Esophagus mucosa (tissue), 1 donor: ENCODE measurements around the gene ACOT7. TPM values are rescaled to one million over a fixed set of nuclear protein-coding genes. Genes with fewer than 3 reads are reported as not detected.

Experiments
- ATAC-seq: fragments of 200-7000 bp; cut with Tn5 transposase; one replicate; pipeline ENCODE4 v1.9.1; 2020
- total RNA-seq: library from RNA; stranded (reverse); gene quantifications from one replicate; pipeline ENCODE4 v1.2.4, GENCODE V29; 2023
- donor health status: DM: yes; HTN: yes; CAD: no.

ACOT7 gene
- total RNA-seq, 1 donor from 2014 or later: 37.2 TPM

DNA sequence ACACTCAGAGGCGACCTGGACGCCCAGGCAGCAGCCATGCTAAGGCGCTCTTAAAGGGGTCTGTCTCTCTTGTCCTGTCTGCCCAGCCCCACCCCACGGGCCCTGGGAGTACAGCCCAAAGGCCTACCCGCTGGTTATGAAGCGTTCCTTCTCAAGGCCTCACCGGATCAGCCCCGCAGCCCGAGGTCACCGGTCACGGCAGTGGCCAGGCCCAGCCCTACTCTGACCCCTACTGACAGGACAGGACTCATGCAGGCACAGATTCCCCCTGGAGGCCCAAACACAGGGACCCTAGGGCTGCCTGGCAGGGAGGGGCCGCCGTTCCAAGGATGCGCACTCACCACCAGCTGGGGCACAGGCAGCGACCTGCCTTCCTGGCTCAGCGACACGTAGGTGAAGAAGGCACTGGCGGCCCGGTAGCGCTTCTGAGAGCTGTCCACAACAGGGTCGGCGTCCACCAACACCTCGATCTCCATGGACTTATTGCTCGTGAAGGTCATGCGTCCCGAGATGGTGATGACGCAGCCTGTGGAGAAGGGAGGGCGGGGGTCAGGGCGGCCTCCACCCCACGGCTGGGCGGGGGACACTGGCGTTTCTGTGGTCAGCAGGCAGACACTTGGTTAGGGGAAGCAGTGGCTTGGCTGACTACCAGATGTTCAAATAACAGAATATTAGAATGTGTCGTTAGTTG lies 112.7 kb downstream of the ACOT7 start:
- peak; percentile 5 for ATAC-seq

DNA sequence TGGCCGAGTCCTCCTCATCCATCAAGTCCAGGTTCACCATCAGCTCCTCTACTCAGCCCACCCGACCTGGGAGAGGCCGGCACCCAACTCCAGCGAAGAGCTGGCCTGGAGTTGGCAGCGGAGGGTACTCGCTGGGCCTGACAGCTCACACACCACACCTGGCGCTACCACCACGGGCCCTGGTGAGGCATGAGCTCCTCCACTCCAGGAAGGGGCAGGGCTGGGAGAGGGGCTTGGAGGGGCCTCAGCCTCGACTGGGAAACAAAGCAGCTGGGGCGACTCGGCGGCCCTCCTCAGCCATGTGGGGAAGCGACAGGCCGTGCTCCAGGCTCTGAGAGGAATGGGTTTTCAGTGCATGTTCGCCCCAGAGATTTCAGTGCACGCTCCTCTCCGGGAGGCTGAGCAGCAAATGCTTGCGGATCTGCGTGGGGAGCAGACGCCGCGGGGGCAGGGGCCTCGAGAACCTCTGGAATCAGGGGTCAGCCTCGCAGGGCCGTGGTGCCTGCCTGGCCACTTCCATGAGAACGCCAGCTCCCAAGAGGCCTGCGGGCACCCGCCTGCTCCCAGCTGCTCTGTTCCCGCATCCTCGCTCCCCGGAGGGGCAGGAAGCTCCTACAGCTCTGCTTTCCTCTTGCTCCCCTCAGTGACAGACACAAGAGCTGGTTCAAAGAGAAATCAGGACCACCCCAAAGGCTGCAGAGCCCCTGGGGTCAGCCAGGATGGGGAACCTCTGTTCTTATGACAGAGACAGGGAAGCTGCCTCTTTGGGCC lies 113.8 kb downstream of the ACOT7 start:
- ATAC-seq: no peak

DNA sequence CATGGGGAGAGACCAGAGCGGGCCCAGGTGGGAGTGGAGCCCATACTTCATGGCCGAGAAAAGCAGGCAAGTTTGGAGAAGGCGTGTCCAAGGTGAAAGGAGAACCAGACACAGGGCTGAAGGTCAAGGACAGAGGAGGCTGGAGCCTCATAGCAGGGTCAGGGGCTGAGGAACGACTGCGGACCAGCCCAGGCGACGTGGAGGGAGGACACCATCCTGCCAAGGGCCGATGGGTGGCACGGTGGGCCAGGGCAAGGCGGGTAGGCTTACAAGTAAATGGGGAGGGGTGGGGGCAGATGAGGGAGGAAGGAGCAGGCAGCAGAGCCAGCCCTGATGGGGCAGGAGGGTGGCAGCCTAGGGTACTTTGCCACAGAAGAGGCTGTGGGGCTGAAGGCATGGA lies 114.5 kb downstream of the ACOT7 start:
- ATAC-seq: no peak

DNA sequence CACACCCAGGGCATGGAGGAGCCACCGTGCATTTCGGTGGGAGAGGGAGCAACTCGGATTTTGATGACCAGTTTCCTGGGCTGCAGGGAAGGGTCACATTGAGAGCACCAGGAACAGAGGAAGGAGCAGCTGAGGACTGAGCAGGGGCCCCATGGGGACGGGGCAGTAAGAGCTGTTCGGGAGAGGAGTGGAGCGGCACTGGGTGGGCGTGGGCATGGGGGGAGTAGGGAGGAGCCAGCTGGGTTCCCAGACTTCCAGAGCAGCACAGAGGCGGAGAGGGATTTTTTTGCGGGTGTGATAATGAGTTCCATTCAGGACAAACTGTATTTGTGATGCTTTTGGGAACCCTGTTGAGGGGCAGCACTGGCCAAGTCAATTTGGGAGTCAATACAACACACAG lies 115.3 kb downstream of the ACOT7 start:
- no peak for ATAC-seq

DNA sequence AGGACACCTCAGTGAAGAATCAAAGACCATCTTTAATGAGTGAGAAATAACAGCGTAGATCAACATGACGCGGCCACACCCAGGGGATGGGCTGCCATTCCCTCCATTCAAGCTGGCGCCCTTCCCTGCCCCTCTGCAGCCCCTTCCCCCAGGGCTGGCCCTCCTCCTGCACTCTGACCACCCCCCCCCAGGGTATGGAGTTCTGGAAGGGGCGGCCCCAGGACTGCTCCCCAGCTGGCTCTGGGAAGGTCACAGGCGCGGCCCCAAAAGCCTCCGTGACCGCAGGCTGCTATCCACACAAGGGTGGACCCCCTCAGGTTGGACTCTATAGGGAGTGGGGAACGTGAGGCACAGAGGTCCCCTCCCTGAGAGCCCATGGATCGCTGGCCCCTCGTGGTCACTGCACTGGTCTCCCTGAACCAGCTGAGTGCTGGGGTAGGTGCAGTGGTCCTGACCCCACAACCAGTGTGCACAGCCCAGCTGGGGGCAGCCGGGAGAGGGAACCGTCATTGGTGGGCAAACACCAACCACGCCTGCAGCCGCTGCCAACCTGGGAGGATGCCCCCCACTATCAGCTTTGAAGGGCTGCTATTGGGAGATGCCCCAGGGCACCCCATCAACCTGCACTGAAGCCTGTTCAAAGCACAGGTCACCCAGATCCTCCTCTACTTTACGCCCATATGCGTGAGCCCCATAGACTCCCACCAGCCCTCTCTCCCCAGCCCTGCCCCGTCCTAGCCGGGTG lies 116.6 kb downstream of the ACOT7 start:
- ATAC-seq: no peak

DNA sequence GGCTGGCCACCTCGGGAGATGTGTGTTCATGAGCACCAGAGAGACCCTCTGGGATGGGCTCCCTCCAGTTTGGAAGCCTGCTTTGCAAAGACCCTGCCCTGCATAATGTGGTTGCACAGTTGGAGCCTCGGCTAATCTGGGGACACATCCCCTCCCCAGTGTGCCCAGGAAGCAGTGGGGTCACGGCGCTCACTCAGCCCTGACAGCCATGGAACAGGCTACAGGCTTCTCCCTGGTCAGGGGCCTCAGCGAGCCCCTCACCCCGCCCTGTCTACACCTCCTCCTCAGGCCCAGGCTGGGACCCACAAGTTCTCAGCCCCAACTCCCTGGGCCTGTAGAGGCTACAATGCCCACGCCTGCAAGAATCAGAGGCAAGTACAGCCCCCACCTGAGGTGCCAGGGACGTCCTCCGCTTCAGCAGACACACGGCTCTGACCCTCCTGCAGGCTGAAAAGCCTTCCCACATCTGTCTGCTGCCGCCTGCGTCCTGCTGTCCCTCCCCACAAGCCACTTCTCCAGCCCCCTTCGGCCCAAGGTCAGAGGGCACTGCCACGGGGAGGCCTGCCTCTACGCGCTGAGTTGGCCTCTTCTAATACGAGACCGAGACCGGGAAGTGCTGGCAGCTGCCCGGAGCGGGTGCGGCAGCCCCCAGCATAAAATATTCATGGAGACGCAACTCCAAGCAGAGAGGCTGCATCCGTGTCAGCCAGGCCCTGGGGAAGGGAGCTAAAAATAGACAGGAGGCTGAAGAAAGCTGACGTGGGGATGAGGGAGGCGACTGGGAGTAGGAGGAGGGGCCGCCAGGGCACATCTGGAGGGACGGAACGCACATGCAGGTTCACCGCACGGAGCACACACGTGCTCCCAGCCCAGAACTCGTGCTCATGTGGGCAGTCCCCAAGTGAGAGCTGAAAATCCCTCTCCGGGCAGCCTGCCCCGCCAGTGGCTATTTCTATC lies 117.5 kb downstream of the ACOT7 start:
- ATAC-seq: no peak

DNA sequence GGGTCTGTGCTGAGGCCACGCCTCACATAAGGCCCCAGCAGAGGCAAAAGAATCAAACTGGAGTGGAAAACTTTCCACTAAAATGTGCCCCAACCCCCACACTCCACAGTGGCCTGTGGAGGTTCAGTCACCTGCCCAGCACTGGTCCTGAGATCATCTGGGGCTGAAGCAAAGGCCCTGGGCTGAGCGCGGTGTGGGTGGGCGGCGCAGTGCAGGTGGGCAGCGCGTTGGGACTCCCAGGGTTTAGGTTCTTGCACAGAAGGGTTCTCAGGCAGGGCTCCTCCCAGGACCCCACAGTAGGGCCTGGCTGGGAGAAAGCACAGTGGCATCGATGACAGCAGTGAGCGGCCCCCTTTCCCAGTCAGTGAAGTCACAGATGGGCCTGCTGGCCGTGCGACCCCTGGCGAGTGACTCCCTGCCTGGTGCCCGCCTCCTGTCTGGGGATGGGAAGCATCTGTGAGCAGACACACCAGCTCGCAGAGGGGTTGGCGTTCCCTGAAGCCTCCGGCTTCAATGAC lies 118.9 kb downstream of the ACOT7 start:
- no peak for ATAC-seq

DNA sequence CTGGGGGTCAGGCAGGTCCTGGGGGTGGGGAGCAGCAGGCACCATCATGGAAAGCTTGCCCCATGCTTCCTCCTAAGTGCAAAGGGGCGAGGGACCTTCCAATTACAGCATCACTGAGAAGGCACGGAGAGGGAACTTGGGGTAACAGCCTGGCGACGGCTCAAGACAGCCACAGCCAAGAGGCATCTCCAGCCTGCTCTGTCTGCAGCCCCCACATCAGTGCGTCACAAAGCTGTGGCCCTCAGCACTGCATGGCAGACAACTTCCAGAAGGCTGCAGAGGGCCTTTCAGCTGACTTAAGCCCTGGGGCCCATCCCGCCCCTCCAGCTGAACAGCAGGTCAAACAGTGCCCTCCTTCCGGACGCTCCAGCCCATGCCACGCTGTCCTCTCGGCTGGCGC lies 119.5 kb downstream of the ACOT7 start:
- no peak for ATAC-seq

DNA sequence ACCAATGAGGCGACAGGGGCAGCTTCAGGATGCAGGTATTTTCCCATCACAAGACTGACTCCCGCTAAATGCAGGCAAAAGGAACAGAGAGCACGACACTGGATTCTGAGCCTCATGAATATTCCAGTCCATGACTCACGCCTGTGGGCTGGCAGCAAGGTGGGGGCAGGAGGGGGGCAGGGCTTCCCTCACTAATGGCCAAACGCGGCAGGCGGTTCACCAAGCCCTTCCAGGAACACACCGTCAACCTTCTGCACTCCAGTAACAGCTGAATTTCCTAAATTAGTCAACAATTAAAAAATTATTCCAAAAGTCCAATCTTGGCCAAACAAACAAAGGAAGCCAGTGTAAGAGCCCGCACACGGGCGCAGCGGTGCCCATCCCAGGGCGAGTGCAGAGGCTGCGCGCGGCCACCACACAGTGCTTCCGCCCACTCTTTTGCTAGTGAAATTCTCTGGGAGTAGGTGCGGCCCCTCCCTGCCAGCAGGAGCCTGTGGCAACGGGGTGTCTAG lies 120.1 kb downstream of the ACOT7 start:
- ATAC-seq: peak; percentile 43

DNA sequence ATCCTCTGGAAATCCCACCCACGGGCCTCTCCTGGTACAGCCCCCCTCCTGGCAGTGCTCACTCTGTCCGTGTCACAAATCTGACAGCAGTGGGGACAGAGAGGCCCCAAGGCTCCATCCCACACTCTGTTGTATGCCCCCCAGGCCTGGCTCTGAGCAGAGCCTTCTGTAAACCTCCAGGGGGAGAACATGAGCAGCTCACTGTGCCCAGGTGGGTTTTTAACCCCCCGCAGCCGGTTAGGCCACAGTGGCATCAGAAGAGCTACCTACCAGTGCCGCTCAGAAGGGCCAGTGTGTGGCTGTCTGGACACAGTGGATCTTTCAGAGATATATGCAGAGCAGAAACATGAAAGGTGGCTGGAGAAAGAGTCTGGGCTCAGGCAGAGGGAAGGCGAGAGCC lies 120.7 kb downstream of the ACOT7 start:
- no peak for ATAC-seq

DNA sequence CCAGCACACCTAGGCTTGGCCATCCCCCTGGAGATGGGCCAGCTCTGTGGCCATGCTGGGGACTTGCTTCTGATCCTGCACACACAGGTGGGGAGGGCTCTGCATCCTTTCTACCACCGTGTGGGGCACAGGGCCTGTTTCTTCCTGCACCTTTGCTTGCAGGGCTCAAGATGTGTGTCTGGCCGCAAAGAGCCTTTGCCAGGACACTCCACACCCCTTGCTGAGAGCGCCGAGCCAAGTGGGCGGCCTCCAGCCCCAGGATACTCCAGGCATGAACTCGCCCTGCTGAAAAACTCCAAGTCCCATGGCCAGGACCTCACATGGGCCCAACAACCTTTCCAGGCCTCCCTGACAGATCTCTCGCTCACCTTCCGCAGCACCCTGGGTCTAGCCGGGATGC lies 121.1 kb downstream of the ACOT7 start:
- no peak for ATAC-seq

DNA sequence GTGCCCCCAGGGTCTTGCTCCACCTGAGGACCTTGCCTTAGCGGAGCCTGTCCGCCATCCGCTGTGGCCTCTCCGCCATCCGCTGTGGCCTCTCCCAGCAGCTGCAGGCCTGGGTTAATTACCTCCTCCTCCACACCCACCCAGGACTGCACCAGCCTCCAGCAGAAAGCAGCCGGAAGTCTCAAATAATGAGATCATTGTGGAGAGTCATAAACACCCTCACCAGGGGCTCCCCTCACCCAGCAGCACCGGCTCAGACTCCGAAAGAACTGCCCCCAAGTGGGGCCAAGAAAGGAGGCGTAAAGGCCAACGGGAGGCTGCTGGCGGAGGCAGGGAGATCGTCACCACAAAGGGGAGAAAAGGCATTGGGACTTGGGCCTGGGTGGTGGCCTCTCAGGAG lies 122.0 kb downstream of the ACOT7 start:
- ATAC-seq: no peak

DNA sequence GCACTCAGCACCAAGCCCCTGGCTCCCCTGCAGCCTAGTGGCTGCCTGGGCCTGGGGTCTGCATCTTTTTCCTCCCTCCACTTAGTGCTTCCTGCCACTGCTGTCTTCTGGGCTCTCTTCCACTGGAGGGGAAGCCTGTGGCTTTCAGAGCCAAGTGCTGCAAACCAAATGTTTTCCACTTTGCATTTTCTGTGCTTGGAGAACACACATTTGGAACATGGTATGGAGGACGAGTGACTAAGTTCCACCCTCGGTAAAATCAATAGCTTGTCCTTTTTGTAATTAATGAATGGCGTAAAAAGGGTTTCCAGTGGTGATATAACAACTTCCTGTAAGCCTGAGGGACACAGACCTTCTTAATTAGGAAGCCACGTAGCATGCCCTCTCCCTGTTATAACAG lies 122.6 kb downstream of the ACOT7 start:
- no peak for ATAC-seq

DNA sequence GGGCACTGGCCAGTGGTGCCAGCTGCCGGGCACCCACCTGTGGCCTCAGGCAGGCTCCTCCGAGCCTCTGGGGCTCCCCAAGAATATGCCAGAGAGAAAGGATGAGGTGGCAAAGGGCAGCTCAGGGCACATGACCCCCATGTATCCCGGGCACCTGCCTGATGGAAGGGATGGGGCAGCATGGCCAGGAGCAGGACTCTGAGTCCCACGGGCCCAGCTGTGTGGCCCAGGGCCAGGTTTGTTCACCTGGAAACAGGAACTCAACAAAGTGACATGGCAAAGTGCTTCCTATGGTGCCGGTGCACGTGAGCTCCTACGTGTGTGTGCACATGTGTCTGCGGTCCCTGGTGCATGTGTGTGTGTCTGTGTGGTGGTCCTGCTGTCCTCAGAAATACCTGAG lies 123.2 kb downstream of the ACOT7 start:
- ATAC-seq: no peak

DNA sequence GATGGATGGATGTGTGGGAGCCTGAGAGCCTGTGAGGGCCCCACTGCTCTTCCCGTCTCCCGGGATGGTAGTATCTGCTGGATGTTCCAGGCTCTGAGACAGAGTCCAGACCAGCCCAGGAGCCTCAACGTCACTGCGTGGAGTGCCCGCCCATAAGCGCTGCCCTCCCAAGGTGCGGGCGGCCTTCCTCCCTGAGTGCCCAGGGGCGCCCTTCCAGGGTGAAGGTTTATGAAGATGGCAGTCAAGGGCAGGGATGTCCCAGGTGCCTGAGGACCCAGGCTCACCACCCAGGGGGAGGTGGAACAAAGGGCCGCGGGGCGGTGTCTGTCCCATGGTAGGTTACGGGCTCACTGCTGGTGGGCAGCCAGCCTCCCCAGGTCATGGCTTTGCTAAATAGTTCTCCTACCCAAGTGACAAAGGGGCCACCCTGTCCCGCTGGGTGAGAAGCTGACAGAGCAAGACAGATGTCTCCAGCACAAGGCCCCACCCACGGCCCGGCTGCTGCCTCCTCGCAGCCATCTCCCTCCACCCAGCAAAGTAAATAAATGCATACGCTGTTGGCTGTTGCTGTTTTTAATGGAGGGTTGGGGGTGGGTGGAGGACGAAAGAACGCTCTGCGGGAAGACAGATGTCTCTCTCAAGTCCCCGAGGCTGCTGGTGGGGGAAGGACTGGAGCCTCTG lies 123.7 kb downstream of the ACOT7 start:
- no peak for ATAC-seq

DNA sequence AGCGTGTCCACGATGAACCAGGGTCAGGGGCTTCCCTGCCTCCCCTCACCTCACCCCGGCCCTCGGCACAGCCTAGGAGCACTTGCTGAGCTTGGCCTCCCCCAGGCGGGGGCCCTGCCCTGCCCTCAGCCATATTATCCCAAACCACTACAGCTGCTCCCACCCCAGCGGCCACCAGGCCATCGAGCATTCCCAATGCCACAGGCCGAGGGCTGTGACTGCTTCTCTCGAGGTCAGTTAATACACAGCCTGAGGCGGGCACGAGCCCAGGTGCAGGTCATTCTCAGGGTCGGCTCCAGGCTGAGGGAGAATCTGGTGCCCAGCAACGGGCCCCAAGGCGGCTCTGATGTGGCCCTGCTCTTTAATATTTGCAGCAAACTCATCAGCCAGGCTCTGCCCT lies 124.3 kb downstream of the ACOT7 start:
- ATAC-seq: no peak

DNA sequence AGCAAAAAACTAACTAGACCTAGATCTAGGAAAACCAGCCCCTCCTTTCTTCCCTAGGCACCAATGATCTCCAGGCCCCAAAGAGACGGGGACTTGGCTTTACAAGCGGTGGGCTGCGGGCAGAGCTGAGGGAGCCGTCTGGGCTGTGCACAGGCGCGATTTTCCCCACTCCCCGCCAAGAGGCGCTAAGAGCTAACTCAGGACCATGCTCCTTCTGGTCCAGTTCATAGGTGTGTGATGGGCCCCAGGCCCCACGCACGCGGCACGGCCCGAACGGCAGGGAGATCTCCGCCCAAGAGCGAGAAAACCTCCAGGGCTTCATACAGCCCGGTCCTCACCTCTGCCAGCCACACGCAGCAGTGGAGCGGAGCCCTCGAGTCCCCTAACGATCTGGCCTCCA lies 125.2 kb downstream of the ACOT7 start:
- no peak for ATAC-seq

DNA sequence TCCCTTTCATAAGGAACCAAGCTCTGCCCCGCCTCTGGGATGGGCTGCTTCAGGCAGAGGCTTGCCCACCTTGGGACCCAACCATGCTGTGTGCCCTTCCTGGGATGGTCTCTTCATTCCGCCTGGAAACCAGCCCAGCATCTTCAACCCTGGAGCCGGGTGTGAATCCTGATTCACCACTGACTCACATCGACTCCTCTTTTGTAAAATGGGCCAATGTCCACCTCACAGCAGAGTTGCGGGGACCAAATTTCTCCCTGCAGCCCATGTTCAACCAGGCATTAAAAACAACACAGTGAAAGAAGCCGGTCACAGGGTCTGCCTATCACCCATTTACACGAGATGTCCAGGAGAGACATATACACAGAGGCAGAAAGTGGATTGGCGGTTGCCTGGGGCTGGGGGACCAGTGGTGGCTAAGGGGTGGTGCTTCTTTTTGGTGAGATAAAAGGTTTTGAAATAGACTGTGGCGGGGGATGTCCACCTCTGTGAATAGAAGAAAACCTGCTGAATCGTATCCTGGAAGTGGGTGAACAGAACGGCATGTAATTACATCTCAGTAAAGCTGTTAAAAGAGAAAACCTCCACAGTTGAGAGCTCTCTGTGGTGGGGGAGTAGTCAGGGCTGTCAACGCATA lies 125.8 kb downstream of the ACOT7 start:
- peak; percentile 46 for ATAC-seq

DNA sequence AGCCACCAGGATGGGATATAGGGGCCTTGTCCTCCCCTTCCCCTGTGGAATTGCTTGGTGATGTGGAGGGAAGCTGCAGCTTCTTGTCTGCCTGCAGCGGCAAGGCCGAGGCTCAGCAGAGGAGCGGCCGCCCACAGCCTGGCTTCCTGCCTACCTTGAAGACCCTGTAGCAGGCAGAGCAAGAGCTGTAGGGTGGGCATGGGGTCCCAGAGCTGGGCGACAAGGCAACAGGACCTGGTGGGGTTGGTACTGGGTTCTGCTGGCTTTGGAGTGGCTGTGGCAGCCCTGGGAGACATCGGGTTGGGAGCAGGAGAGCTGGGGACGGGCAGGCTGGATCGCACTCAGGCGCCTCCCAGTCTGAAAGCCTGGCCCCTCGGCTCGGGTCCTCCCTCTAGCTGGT lies 126.9 kb downstream of the ACOT7 start:
- ATAC-seq: no peak

DNA sequence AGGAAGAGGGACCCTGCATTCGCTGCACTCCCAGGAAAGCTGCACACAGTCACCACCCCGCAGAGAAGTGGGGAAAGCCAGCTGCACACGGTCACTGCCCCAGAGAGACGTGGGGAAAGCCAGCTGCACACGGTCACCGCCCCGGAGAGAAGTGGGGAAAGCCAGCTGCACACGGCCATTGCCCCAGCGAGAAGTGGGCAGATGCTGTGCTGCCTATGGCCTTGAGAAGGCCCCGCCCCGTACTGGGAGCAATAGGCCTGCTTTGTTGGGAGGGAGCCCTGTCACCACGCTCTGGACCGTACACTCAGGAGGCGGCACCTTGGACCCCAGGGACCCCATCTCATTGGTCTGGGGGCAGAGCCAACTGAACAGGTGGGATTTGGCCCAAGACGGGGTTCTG lies 128.4 kb downstream of the ACOT7 start:
- ATAC-seq: no peak

DNA sequence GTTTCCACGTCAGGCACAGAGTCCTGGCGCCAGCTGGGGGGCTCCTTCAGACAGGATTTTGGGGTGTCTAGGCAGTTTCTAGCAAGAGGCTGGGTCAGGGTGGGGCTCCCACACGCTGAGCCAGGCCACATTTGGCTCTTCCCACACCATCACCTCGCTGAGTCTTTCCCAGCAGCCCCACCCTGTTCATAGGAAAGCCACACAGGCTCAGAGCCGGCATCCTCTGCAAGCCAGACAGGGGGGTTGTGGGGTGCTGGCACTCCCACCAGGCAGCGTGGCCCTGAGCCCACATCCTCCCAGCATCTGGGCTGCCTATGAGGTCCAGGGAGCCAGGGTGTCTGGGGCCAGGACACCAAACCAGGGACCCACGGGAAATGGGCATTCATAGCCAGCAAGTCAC lies 129.9 kb downstream of the ACOT7 start:
- ATAC-seq: peak; percentile 4
